Neutrophil (primary cell): Measurements from ENCODE around the gene DELE1.
A peak's percentile ranks its signal among the peaks of the same experiment; 100 is the strongest.

Source experiments
- H3K27ac ChIP-seq: fragments of 200-600 bp; sonication (generic); 2 replicates; pipeline ENCODE4 v1.5.1; 2016; ENCODE audit warnings: mild to moderate bottlenecking, moderate library complexity
- H3K27me3 ChIP-seq: fragments of 200-600 bp; sonication (generic); 2 replicates; pipeline ENCODE4 v1.6.0; 2016; ENCODE audit warnings: mild to moderate bottlenecking
- H3K36me3 ChIP-seq: fragments of 200-600 bp; sonication (generic); 2 replicates; pipeline ENCODE4 v1.5.1; 2017
- H3K4me1 ChIP-seq, 2 experiments: fragments of 200-600 bp in 1 of 2; sonication (generic) in 1 of 2; 1 replicate in 1 of 2; 2 replicates in 1 of 2; pipeline versions ENCODE4 v1.5.1 to v1.6.1; 2013 to 2016; ENCODE audit warnings: low read depth in 1 of 2, low read length in 1 of 2, mild to moderate bottlenecking in 1 of 2, moderate library complexity in 1 of 2; ENCODE audit not compliant: control insufficient read depth in 1 of 2, insufficient read depth in 1 of 2
- H3K4me3 ChIP-seq, 2 experiments: fragments of 200-600 bp in 1 of 2; sonication (generic) in 1 of 2; 1 replicate in 1 of 2; 2 replicates in 1 of 2; pipeline ENCODE4 v1.5.1; 2013 to 2016; ENCODE audit warnings: low read depth in 1 of 2, low read length in 1 of 2, mild to moderate bottlenecking in 1 of 2, moderate library complexity in 1 of 2
- H3K9me3 ChIP-seq: fragments of 200-600 bp; sonication (generic); 2 replicates; pipeline ENCODE4 v1.5.1; 2016
- CTCF ChIP-seq: fragments of 200-600 bp; sonication (generic); IDR thresholded peaks from 2 replicates; pipeline ENCODE4 v1.5.1; 2016; ENCODE audit warnings: antibody characterized with exemption

Gene DELE1

GRCh38 chr5:141906972-141907371 lies 16.7 kb upstream of the DELE1 start:
- no peak for TF ChIP-seq CTCF
- Histone ChIP-seq H3K36me3 (no peaks in the 10 kb centered on the region), H3K27ac (no peak overlapping the region), H3K4me3 (no peak overlapping the region), H3K4me1 (no peaks in the 10 kb centered on the region), H3K27me3 (peaks cover 31% of the 10 kb centered on the region), H3K9me3 (no peaks in the 10 kb centered on the region)

- H3K4me3 ChIP-seq: no peak overlapping the region
- no peaks in the 10 kb centered on the region for H3K36me3 ChIP-seq
- no peak overlapping the region for H3K27ac ChIP-seq
- peaks cover 31% of the 10 kb centered on the region for H3K27me3 ChIP-seq
- no peak for TF ChIP-seq CTCF
- H3K4me1 ChIP-seq: peaks cover 7% of the 10 kb centered on the region in 2 experiments
- no peaks in the 10 kb centered on the region for H3K9me3 ChIP-seq
Measured at GRCh38 chr5:141908796-141909195, 14.9 kb upstream of the DELE1 start.

- Histone ChIP-seq H3K27me3 (peaks cover 31% of the 10 kb centered on the region), H3K36me3 (no peaks in the 10 kb centered on the region), H3K4me1 (peaks cover 11% of the 10 kb centered on the region in 2 experiments), H3K27ac (no peak overlapping the region), H3K4me3 (no peak overlapping the region), H3K9me3 (no peaks in the 10 kb centered on the region)
- no peak for TF ChIP-seq CTCF
Measured at GRCh38 chr5:141909212-141909611, 14.5 kb upstream of the DELE1 start.

- Histone ChIP-seq H3K4me3 (no peak overlapping the region), H3K4me1 (peaks cover 11 to 15% of the 10 kb centered on the region in 2 experiments), H3K9me3 (no peaks in the 10 kb centered on the region), H3K27ac (no peak overlapping the region), H3K27me3 (peaks cover 31% of the 10 kb centered on the region), H3K36me3 (no peaks in the 10 kb centered on the region)
- no peak for TF ChIP-seq CTCF
Measured at GRCh38 chr5:141910271-141910673, 13.4 kb upstream of the DELE1 start.

GRCh38 chr5:141913560-141914198 lies 10.0 kb upstream of the DELE1 start:
- no peak for TF ChIP-seq CTCF
- no peaks in the 10 kb centered on the region for H3K36me3 ChIP-seq
- H3K9me3 ChIP-seq: no peaks in the 10 kb centered on the region
- peaks cover 11 to 15% of the 10 kb centered on the region in 2 experiments for H3K4me1 ChIP-seq
- peak overlapping the region; percentile 48 to 59 for H3K4me3 ChIP-seq
- peaks cover 51% of the 10 kb centered on the region for H3K27me3 ChIP-seq
- no peak overlapping the region for H3K27ac ChIP-seq
